Tibial nerve (tissue), 4 donors: Measurements from ENCODE around the gene AKNA. TPM values are rescaled to one million over a fixed set of nuclear protein-coding genes. Genes with fewer than 3 reads are reported as not detected.

ENCODE experiments used
- DNase-seq, 2 donors: peaks; one replicate each; pipeline ENCODE4 v3.0.0-alpha.2; 2019; ENCODE audit warnings: low spot score in 2 of 2
- H3K27ac ChIP-seq, 4 donors: fragments of 200-600 bp; sonication (generic) in 3 of 4; one replicate each; pipeline ENCODE4 v1.5.1; 2017 to 2019; ENCODE audit warnings: mild to moderate bottlenecking in 1 of 4
- H3K27me3 ChIP-seq, 2 donors: fragments of 200-600 bp; sonication (generic) in 1 of 2; one replicate each; pipeline versions ENCODE4 v1.5.1 to v1.6.0; 2017 to 2019
- H3K36me3 ChIP-seq, 3 donors: fragments of 200-600 bp; sonication (generic); one replicate each; pipeline ENCODE4 v1.5.1; 2018 to 2019
- H3K4me1 ChIP-seq, 4 donors: fragments of 200-600 bp; sonication (generic) in 3 of 4; one replicate each; pipeline ENCODE4 v1.5.1; 2017 to 2019
- H3K4me3 ChIP-seq, 4 donors: fragments of 200-600 bp; sonication (generic) in 3 of 4; one replicate each; pipeline ENCODE4 v1.5.1; 2017 to 2019; ENCODE audit warnings: mild to moderate bottlenecking in 1 of 4, moderate library complexity in 1 of 4
- H3K9me3 ChIP-seq, 4 donors: fragments of 200-600 bp; sonication (generic) in 3 of 4; one replicate each; pipeline ENCODE4 v1.5.1; 2017 to 2019
- CTCF ChIP-seq, 5 experiments: fragments of 200-600 bp in 3 of 5; fragments of 450-650 bp in 2 of 5; sonication (generic) in 3 of 5; IDR thresholded peaks; one replicate each; pipeline ENCODE4 v1.5.1; 2016 to 2019; ENCODE audit warnings: antibody characterized with exemption in 5 of 5, mild to moderate bottlenecking in 3 of 5, moderate library complexity in 2 of 5
- EP300 ChIP-seq, 2 donors: sonication (generic); formaldehyde crosslinking; IDR thresholded peaks; one replicate each; pipeline ENCODE4 v1.6.1; 2017; ENCODE audit warnings: antibody characterized with exemption in 2 of 2, mild to moderate bottlenecking in 1 of 2
- POLR2A ChIP-seq, 2 donors: fragments of 450-650 bp; IDR thresholded peaks; one replicate each; pipeline ENCODE4 v1.6.1; 2017; ENCODE audit warnings: antibody characterized with exemption in 2 of 2, mild to moderate bottlenecking in 2 of 2, moderate library complexity in 2 of 2
- WGBS, 2 donors: methylation state at CpG; one replicate each; pipeline ENCODE4 v1.1.5; 2018; 5-methylcytosine and 5-hydroxymethylcytosine counted together
- total RNA-seq, 4 donors: library from RNA; depleted of rRNA; stranded (reverse); fragments of >200 nt; gene quantifications; one replicate each; pipeline ENCODE4 v1.1.0, GENCODE V29; 2016

Gene AKNA
- total RNA-seq, 4 donors from 2014 or later, result 23.6 to 42.2 (median 36.6) TPM

- Histone ChIP-seq H3K27ac (no peak overlapping the region), H3K36me3 (no peaks in the 10 kb centered on the region), H3K4me1 (peaks cover 0 to 15% (median 0%) of the 10 kb centered on the region in 4 donors), H3K4me3 (no peak overlapping the region), H3K9me3 (no peaks in the 10 kb centered on the region), H3K27me3 (no peaks in the 10 kb centered on the region)
- TF ChIP-seq CTCF (IDR thresholded peaks at IDR 0.05), result no peak
- no peak for TF ChIP-seq EP300 (IDR thresholded peaks at IDR 0.05)
- no peak for TF ChIP-seq POLR2A (IDR thresholded peaks at IDR 0.05)
- 65 to 73% methylated on average over 3 of the region's 3 CpGs for WGBS, 2 donors
- no peak for DNase-seq
Measured at GRCh38 chr9:114417511-114417910, 29.7 kb upstream of the AKNA start.

GRCh38 chr9:114416906-114417305, 29.1 kb upstream of the AKNA start:
- Histone ChIP-seq H3K4me1 (peaks cover 0 to 15% (median 0%) of the 10 kb centered on the region in 4 donors), H3K27ac (no peak overlapping the region), H3K9me3 (no peaks in the 10 kb centered on the region), H3K36me3 (no peaks in the 10 kb centered on the region), H3K4me3 (no peak overlapping the region), H3K27me3 (no peaks in the 10 kb centered on the region)
- no peak for DNase-seq
- TF ChIP-seq POLR2A (IDR thresholded peaks at IDR 0.05) (no peak), CTCF (IDR thresholded peaks at IDR 0.05) (no peak), EP300 (IDR thresholded peaks at IDR 0.05) (no peak)
- WGBS, 2 donors, result 62 to 73% methylated on average over 2 of the region's 2 CpGs

- TF ChIP-seq CTCF (IDR thresholded peaks at IDR 0.05), result no peak
- TF ChIP-seq EP300 (IDR thresholded peaks at IDR 0.05), result no peak
- no peak for TF ChIP-seq POLR2A (IDR thresholded peaks at IDR 0.05)
Measured at GRCh38 chr9:114416290-114416689, 28.5 kb upstream of the AKNA start.

GRCh38 chr9:114414346-114414745, 26.6 kb upstream of the AKNA start:
- H3K27ac ChIP-seq, result peak overlapping the region in 1 of 4 donors; percentile 58
- WGBS, 2 donors, result 62 to 71% methylated on average over 2 of the region's 2 CpGs
- TF ChIP-seq POLR2A (IDR thresholded peaks at IDR 0.05) (no peak), CTCF (IDR thresholded peaks at IDR 0.05) (no peak), EP300 (IDR thresholded peaks at IDR 0.05) (no peak)

More at GRCh38 chr9:114416290-114416689, 28.5 kb upstream of the AKNA start:
- H3K36me3 ChIP-seq, result no peaks in the 10 kb centered on the region
- H3K27me3 ChIP-seq, result no peaks in the 10 kb centered on the region
- WGBS, 2 donors, result 65 to 76% methylated on average over 5 of the region's 5 CpGs
- H3K9me3 ChIP-seq, result no peaks in the 10 kb centered on the region
- H3K27ac ChIP-seq, result no peak overlapping the region
- H3K4me1 ChIP-seq, result peaks cover 0 to 15% (median 0%) of the 10 kb centered on the region in 4 donors
- no peak overlapping the region for H3K4me3 ChIP-seq
- DNase-seq, result no peak

GRCh38 chr9:114413861-114414301, 26.1 kb upstream of the AKNA start:
- peaks cover 0 to 15% (median 0%) of the 10 kb centered on the region in 4 donors for H3K4me1 ChIP-seq
- no peaks in the 10 kb centered on the region for H3K27me3 ChIP-seq
- no peak overlapping the region for H3K4me3 ChIP-seq
- 36 to 40% methylated on average over 5 of the region's 5 CpGs for whole genome bisulfite sequencing, 2 donors
- H3K9me3 ChIP-seq, result no peaks in the 10 kb centered on the region
- H3K27ac ChIP-seq, result peak overlapping the region in 1 of 4 donors; percentile 58
- no peaks in the 10 kb centered on the region for H3K36me3 ChIP-seq
- TF ChIP-seq CTCF (IDR thresholded peaks at IDR 0.05), result no peak
- peak in 1 of 2 donors; percentile 12 for TF ChIP-seq EP300 (IDR thresholded peaks at IDR 0.05)
- DNase-seq, result no peak

More at GRCh38 chr9:114414346-114414745, 26.6 kb upstream of the AKNA start:
- Histone ChIP-seq H3K27me3 (no peaks in the 10 kb centered on the region), H3K9me3 (no peaks in the 10 kb centered on the region), H3K36me3 (no peaks in the 10 kb centered on the region), H3K4me1 (peaks cover 0 to 15% (median 0%) of the 10 kb centered on the region in 4 donors), H3K4me3 (no peak overlapping the region)
- DNase-seq, result no peak
